Measurements from ENCODE around the gene RNF151. TPM values are rescaled to one million over a fixed set of nuclear protein-coding genes. Genes with fewer than 3 reads are reported as not detected.

RNF151 gene
- total and polyA plus RNA-seq, 10 of the 15 experiments (the other 5 are each of a cell fraction or from before 2014, with no cell fraction given): 0.17 to 0.56 TPM; not detected in 8

DNA sequence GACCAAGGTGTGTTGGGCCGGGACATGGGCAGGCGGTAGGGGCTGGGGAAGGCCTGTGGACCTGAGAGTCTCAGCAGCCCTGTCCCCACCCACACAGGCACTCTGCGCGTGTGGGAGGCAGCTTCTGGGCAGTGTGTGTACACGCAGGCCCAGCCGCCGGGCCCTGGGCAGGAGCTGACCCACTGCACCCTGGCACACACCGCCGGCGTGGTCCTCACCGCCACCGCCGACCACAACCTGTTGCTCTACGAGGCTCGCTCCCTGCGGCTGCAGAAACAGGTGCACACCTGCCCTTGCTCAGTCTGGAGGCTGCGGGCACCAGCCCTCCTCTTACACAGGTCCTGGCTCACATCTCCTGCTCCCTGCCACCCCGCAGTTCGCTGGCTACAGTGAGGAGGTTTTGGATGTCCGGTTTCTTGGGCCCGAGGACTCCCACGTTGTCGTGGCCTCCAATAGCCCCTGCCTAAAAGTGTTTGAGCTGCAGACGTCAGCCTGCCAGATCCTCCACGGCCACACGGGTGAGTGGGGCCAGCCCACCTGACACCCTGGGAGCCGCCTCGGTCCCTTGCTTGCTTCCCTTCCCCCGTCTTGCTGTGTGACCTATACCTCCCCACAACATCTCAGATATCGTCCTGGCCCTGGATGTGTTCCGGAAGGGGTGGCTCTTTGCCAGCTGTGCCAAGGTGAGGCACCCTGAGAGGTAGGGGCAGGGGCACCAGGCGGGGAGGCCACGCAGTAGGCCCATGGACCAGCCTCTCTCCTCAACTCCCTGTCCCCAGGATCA, 9.0 kb downstream of the RNF151 start:
- Histone ChIP-seq H3K4me3 (no peak overlapping the region), H3K9ac (ENCODE audit: control insufficient read depth, insufficient read depth, low read length) (no peak overlapping the region), H3K36me3 (ENCODE audit: control insufficient read depth in 2 of 2, insufficient read depth in 2 of 2, low read length in 1 of 2) (peaks cover 0 to 36% of the 10 kb centered on the region in 2 experiments; a peak in 3 of 4 replicates), H3K27me3 (replicated peaks in 1 of 2; ENCODE audit: control insufficient read depth in 2 of 2, insufficient read depth in 2 of 2, low read length in 1 of 2) (0 out of 4 replicates have a peak, but pooled peaks cover 0 to 2% of the 10 kb centered on the region in 2 experiments), H4K20me1 (ENCODE audit: control insufficient read depth, insufficient read depth) (no peaks in the 10 kb centered on the region), H3K27ac (ENCODE audit: control insufficient read depth, insufficient read depth) (no peak overlapping the region), H2AFZ (ENCODE audit: control insufficient read depth, low read depth, low read length) (no peak overlapping the region), H3K9me3 (replicated peaks; ENCODE audit: control insufficient read depth, insufficient read depth, low read length) (no peaks in the 10 kb centered on the region), H3K4me2 (ENCODE audit: control insufficient read depth, insufficient read depth) (no peak overlapping the region), H3K4me1 (ENCODE audit: control insufficient read depth, insufficient read depth, low read length) (peaks cover 8% of the 10 kb centered on the region), H3K79me2 (ENCODE audit: control insufficient read depth, insufficient read depth, low read length) (peaks cover 24% of the 10 kb centered on the region)
- no TSS peak for BruUV-seq (replicated peaks)
- ChIA-PET POLR2A (interaction anchor here (1.9 kb wide), 1 partner anchor 10 kb away, joined by 8 read pairs; the partner anchor contains the start of gene RPS2), RAD21 (ENCODE audit: unreplicated experiment) (no interaction called here), SMC1A (ENCODE audit: uncharacterized antibody, unreplicated experiment) (no interaction called here), CTCF (no interaction called here)
- ATAC-seq: no peak
- intact Hi-C loops (cut with micrococcal nuclease; ENCODE audit: unreplicated experiment): no loop called here
- in situ Hi-C loops (cut with MboI): no loop called here
- DNase-seq (ENCODE audit: low read depth, low spot score): no peak
- WGBS (ENCODE audit: insufficient coverage, insufficient replicate concordance, low lambda C conversion rate, missing lambda C conversion rate): 96% methylated on average over 29 of the region's 33 CpGs
- no peak for FAIRE-seq
- TF ChIP-seq POU2F2 (IDR thresholded peaks at IDR 0.05; ENCODE audit: borderline replicate concordance, low read depth, low read length): no peak
- TF ChIP-seq, protein P1, sequence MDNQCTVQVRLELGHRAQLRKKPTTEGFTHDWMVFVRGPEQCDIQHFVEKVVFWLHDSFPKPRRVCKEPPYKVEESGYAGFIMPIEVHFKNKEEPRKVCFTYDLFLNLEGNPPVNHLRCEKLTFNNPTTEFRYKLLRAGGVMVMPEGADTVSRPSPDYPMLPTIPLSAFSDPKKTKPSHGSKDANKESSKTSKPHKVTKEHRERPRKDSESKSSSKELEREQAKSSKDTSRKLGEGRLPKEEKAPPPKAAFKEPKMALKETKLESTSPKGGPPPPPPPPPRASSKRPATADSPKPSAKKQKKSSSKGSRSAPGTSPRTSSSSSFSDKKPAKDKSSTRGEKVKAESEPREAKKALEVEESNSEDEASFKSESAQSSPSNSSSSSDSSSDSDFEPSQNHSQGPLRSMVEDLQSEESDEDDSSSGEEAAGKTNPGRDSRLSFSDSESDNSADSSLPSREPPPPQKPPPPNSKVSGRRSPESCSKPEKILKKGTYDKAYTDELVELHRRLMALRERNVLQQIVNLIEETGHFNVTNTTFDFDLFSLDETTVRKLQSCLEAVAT (IDR thresholded peaks at IDR 0.05): no peak
- no peak for TF ChIP-seq SIX5 (IDR thresholded peaks at IDR 0.05; ENCODE audit: low read depth, low read length, severe bottlenecking)
- TF ChIP-seq RBBP5 (conservative IDR thresholded peaks at IDR 0.05): no peak
- TF ChIP-seq CBX3 (IDR thresholded peaks at IDR 0.05; ENCODE audit: borderline replicate concordance, low read depth): no peak
- no peak for TF ChIP-seq RAD51 (IDR thresholded peaks at IDR 0.05)
- TF ChIP-seq, protein P2, sequence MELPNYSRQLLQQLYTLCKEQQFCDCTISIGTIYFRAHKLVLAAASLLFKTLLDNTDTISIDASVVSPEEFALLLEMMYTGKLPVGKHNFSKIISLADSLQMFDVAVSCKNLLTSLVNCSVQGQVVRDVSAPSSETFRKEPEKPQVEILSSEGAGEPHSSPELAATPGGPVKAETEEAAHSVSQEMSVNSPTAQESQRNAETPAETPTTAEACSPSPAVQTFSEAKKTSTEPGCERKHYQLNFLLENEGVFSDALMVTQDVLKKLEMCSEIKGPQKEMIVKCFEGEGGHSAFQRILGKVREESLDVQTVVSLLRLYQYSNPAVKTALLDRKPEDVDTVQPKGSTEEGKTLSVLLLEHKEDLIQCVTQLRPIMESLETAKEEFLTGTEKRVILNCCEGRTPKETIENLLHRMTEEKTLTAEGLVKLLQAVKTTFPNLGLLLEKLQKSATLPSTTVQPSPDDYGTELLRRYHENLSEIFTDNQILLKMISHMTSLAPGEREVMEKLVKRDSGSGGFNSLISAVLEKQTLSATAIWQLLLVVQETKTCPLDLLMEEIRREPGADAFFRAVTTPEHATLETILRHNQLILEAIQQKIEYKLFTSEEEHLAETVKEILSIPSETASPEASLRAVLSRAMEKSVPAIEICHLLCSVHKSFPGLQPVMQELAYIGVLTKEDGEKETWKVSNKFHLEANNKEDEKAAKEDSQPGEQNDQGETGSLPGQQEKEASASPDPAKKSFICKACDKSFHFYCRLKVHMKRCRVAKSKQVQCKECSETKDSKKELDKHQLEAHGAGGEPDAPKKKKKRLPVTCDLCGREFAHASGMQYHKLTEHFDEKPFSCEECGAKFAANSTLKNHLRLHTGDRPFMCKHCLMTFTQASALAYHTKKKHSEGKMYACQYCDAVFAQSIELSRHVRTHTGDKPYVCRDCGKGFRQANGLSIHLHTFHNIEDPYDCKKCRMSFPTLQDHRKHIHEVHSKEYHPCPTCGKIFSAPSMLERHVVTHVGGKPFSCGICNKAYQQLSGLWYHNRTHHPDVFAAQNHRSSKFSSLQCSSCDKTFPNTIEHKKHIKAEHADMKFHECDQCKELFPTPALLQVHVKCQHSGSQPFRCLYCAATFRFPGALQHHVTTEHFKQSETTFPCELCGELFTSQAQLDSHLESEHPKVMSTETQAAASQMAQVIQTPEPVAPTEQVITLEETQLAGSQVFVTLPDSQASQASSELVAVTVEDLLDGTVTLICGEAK (IDR thresholded peaks at IDR 0.05; ENCODE audit: borderline replicate concordance): no peak
- no peak for TF ChIP-seq CREM (IDR thresholded peaks at IDR 0.05; ENCODE audit: low read depth)
- no peak for TF ChIP-seq RCOR1 (conservative IDR thresholded peaks at IDR 0.05; ENCODE audit: low read depth, low read length)
- TF ChIP-seq ZNF384 (IDR thresholded peaks at IDR 0.05; ENCODE audit: borderline replicate concordance, low read depth, low read length): no peak
- no peak for TF ChIP-seq POLR2A (IDR thresholded peaks at IDR 0.05; ENCODE audit: low read depth, low read length)
- no peak for TF ChIP-seq ATF7 (IDR thresholded peaks at IDR 0.05; ENCODE audit: low read depth)
- TF ChIP-seq SMARCA5 (IDR thresholded peaks at IDR 0.05): no peak
- no peak for TF ChIP-seq NR2C2 (IDR thresholded peaks at IDR 0.05; ENCODE audit: borderline replicate concordance, control insufficient read depth, insufficient read length, low read depth)
- TF ChIP-seq, protein P3, sequence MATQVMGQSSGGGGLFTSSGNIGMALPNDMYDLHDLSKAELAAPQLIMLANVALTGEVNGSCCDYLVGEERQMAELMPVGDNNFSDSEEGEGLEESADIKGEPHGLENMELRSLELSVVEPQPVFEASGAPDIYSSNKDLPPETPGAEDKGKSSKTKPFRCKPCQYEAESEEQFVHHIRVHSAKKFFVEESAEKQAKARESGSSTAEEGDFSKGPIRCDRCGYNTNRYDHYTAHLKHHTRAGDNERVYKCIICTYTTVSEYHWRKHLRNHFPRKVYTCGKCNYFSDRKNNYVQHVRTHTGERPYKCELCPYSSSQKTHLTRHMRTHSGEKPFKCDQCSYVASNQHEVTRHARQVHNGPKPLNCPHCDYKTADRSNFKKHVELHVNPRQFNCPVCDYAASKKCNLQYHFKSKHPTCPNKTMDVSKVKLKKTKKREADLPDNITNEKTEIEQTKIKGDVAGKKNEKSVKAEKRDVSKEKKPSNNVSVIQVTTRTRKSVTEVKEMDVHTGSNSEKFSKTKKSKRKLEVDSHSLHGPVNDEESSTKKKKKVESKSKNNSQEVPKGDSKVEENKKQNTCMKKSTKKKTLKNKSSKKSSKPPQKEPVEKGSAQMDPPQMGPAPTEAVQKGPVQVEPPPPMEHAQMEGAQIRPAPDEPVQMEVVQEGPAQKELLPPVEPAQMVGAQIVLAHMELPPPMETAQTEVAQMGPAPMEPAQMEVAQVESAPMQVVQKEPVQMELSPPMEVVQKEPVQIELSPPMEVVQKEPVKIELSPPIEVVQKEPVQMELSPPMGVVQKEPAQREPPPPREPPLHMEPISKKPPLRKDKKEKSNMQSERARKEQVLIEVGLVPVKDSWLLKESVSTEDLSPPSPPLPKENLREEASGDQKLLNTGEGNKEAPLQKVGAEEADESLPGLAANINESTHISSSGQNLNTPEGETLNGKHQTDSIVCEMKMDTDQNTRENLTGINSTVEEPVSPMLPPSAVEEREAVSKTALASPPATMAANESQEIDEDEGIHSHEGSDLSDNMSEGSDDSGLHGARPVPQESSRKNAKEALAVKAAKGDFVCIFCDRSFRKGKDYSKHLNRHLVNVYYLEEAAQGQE (IDR thresholded peaks at IDR 0.05; ENCODE audit: low read depth, low read length): no peak
- TF ChIP-seq IKZF1 (conservative IDR thresholded peaks at IDR 0.05): no peak

Data from GM12878 (cell line).